DMS114 treated with DMSO at 0.1 percent for 48 hours (cell line): ENCODE measurements around the gene BCCIP.

Experiments used
- DNase-seq: peaks from one replicate; lab custom pipeline; 2025; ENCODE audit not compliant: unreplicated experiment; lab: John Stamatoyannopoulos, UW

The BCCIP gene

DNA sequence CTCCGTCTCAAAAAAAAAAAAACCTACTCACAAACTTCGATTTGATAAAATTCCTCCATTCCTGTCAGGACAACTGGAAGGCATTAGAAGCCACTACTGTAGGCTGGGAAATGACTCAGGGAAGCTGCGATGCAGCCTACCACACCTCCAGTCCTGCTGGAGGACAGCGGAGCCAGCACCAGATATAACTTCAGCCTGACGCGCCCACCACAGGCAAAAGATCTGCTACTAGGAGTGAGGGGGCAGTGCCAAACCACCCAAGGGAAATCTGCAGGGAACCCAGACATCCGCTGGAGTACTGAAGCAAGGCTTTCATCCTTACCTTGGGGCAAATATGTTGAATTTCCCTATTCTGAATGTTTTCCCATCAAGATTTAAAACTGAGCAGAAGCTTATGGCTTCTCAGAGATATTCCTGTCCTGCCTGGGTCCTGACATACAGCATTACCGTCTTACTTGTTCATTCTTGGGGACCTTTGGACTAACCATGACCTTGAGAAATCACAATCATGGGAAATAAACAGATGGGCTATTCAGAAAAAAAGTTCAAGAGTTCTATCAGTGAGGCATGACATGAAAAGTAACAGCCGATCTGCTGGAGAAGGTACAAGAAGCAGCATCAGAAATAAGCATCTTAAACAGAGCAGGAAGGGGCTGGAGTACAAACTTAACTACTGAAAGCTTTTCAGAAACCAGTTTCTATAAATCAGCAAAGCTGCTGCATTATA lies 20.4 kb downstream of the BCCIP start:
- DNase-seq = no peak

DNA sequence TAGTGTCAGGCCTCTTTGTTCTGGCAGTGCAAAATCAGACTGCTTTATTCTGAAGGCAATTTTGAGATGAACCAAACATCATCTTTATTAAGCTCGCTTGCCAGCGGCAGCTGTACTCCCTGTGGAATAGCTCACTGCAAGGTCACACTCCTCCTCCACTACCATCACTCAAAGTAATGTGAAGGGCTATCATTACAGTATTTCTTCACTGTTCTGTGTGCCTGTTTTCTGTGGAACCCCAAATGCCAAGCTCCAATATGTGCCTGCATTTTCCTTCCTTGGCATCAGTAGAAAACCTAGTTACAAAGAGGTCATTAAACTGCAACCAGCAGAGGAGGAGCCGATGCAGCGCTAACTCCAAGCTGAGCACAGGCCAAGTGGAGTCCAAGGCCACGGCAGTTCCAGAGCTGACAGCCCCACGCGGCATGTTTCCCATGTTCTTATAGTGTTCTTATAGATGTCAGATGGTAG lies 21.4 kb downstream of the BCCIP start:
- no peak for DNase-seq

DNA sequence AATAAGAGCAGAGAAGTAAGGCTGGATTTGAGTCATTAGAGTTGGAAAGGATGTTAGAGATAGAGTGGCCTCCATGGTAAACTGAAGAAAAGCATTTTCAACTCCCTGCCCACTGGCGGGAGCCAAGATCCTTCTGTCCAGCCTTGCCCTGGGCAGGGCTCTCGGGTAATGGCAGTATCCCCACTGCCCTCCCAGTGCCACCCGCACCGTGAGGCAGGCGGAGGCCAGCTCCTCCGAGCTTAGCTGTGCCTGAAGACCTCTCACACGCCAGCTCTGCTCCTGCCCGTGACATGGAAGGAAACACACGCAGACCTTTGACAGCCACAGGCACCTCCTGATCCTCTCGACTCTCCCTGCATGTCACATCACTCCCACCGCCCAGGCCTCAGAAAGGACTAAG lies 22.3 kb downstream of the BCCIP start:
- no peak for DNase-seq

DNA sequence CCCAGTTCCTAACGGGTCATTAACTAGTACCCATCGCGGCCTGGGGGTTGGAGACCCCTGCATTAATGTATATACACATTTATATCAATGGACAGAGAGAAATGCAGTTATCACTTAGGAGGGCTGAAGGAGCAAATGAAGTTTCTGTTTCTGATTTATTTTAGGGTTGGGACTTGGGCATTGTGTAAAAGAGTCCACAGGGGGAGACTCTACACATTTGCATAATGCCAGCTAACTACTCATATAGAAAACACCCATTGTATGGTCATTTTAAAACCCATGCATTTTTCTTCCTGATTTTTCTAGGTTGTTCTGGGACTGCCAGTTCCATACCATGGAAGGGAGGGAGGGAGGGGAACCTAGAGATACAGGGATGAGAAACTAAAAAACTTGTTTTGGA lies 23.5 kb downstream of the BCCIP start:
- no peak for DNase-seq

DNA sequence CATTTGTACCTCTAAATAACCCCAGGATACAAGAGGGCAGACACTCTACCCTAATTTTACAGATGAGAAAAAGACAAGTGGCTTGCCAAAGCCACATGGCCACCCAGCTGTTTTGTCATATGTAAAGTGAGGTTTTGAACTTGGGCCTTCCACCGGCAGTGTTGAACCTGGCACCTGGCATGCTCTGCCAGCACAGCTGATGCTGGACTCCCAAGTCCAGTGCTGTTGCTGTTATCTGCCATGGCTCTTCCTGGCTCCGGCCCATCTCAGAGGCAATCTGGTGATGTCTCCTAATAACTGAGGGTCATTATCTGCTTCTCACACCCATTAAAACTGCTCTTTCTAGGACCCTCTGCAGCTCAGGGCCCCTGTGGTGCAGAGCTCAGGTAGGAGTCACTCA lies 25.0 kb downstream of the BCCIP start:
- no peak for DNase-seq

DNA sequence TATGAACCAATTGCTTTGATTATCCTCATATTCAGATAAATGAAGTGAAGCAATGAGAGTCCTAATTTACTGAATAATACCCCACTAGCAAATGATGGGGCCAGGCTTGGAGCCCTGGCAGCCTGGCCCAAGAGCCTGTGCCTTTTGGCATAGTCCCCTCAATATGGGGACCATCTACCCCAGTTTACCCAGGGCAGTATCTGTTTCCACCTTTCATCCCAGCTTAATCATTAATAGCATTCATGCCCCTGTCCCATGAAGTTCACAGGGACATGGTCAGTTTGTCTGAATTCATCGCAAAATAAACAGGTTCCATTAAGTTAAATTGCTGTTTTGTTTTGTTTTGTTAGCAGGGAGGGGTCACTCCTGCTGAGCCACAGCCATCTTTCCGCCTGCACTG lies 25.5 kb downstream of the BCCIP start:
- DNase-seq = no peak

DNA sequence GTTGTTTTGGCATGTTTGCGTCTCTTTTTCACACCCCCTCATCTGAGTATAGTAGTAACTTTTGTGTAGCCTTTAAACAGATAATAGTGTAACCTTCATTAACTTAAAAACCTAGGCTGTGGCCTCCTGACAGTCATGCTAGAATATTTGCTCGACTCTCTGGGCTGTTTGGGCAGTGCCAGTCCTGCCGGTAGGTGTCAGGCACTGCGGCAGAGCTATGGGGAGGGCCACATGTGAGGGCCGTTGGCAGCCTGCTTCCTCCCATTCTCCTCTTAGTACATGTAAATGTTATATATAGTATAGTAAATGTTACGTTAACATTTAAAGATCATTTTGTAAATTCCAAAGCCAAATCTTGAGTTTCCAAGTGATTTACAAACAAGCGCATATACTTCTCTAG lies 26.1 kb downstream of the BCCIP start:
- DNase-seq = no peak

DNA sequence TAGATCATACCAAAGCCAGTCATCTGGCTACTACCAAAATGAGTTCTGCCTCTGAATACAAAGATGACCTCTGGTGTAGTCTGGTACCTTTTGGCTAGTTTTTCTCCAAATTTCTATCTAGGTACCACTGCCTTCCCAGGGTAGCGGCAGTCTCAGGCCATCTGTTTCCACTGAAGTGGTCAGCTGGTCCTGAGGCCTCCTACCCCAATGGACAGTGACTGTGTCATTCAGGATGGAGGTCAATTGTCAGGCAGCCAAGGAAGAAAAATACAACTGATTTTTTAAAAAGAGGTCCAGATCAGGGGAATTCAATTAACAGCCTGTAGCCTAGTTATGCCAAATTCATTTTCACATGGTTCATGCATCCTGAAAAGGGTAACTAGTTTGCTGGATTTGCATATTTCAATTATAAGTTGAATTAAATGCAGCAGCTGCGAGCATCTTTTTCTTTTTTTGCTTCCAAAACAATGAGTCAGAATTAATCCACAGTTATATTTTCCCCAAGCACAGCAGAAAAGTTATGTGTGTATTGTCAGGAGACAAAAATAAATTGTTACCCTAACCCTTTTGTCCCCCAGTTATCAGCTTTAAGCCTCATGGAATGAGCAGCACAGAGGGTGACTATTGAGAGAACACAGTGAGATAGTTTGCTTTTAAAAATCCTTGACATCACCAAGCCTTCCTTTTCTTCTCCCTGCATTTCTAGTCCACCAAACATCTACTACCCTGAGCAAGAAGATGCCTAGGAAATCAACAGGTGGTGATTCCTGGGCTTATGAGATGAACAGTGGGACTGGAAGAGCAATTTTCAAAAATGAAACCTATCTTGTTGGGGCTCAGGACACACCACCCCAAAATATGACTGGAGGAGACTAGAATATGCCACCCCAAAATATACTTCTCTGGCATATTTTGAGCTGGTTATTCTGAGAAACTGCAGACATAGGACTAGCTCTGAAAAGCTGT lies 27.7 kb downstream of the BCCIP start:
- no peak for DNase-seq

DNA sequence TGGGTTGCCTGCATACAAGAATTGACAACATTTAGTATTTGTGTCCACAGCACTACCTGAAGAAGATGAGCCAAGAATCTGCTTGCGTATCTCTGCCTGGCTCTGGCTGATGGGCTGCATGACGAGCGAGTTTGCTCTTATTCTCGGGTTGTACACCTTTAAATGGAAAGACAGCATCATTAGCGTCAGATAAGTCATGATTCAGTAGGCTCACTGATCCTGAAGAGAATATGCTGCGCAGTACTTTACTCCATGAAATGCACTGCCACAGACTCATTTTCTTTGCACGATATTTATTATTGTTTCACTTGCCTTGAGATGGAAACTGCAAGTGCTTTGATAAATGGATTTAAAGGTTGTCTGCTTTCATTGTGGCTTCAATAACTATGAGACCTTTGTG lies 29.1 kb downstream of the BCCIP start:
- no peak for DNase-seq

DNA sequence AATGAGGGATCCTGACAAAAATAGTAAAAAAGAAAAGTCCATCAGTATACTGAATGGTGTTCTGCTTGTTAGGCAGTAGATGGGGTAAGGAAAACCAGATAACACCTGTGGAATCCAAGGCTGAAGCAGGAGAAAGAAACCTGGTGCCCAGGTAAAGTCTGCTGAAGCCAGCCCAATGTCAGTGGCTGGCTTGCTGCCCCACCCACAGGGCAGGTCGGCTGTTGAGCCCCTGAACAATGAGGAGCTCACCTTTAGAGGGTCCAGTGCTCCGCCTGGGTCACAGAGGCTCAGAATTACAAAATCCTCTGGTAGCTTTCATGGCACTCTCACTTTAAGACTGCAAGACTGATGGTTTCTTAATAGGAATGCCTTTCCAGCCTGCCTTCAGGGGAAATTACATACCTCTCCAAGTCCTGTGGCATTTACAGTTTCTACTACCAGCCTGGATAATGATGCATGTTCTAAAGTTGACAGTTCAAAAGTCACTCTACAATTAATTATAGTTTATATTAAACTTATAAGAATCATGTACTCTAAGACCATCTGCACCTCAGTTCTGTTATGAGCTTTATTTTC lies 33.9 kb downstream of the BCCIP start:
- DNase-seq = no peak

DNA sequence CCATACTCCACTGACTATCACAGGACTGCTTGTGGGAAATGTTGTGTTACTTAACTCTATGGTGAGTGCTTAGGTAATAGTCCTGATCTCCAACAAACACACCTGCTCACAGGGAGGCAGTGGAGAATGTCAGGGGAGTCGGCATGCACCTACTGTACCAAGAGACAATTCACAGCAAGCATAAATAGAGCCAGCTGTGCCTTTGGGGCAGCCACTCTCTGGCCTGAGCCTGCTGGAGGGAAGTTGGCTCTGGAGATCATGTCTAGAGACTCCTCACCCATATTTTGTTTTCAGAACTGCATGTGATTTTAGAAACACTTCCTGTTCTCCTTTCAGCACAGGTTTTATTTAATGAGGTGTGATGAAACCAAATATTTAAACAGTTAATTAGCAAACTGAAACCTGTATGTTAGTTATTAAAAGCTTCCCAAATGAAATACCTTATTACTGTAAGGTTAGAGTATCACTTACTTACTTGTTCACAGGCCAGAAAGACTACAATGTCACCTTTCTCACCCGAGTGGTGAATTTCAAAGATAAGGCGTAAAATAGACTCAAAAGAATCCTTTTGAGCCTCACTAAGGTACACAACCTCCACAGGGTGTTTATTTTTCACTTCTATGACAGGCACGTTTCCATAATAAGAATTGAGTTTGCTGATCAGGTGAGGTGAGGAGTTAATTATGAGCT lies 35.9 kb downstream of the BCCIP start:
- no peak for DNase-seq

DNA sequence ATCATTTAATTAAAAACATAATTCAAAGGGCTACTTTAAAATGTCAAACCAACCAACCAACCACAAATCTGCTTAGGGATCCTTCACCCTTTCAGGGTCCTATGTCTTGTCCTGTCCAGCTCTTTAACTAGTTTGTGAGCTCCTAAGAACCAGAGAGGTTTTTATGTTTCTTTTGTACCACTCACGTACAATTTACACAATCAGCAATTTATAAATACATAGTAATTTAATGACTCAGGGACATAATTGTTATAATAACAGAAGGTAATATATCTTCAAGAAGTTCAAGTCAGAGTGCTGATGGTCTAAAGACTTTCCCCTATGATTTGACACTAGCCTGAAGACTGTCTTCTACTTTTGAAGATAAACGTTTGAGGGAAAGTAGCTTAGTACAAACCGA lies 41.8 kb downstream of the BCCIP start:
- no peak for DNase-seq

DNA sequence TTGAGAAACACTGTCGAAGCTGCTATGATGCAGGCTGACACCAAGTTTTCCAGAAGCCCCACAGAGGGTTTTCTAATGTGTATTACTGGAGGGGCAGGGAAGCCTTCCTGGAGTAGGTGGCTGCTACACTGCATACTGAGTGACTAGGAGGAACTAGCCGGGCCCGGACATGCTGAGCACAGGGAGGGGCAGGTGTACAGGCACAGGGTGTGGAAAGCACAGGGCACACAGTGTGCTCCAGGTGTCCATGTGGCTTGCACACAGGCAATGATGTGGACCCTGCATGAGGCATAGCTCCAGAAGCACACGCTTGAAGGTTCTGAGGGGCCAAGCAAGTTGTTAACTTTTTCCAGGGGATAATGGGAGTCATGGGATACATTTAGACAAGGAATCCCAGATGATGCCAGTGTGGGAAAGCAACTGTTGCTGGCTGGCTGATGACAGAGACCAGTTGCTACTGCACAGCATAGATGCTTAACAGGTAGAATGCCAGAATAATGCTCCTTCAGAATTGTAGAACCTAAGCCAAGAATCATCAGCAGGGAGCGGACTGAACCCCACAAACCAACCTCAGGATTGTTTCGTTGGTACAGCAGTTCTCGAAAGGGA lies 43.2 kb downstream of the BCCIP start:
- no peak for DNase-seq

DNA sequence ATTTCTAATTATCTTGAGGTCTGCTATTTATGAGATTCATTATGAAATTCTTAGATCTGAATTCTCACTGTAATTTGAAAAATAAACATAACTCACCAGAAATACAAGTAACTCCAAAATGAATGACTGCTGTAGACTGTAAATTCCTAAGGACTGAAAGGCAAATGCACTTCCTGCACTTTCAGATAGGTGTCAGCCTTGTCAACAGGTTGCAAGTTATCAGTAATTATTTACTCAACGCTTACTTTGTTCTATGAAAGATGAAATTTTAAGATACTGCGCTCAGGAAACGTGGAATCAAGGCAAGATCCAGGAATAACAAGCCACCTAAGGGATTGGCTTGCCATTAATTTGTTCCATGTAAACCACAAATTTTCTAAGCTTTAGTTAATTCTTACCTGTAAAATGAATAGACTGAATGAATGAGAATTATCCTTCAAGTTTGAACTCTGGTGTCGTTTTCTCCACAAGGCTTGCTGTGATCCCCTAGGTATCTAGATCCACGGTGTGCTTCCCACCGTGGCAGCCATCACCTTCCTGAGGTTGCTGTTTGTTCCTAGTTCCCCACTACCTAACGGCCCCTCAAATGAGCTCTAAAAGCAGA lies 45.1 kb downstream of the BCCIP start:
- DNase-seq = peak; percentile 33

DNA sequence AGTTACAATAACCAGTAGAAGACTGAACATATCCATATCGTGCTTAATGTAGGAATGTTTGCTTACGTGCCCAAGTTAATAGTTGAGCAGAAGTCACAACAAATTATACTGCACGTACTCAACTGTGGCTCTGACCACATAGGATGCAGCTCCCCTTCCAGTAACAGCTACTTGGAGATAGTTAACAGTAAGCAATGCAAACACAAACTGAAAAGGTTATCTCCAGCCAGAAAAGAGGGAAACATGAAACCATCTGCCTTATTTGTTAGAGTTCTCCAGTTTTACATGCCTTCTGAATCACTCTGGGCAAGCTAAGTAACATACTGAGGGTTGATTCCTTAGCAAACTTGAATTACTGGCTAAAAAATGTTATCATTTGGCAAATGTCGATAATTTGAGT lies 48.0 kb downstream of the BCCIP start:
- no peak for DNase-seq

DNA sequence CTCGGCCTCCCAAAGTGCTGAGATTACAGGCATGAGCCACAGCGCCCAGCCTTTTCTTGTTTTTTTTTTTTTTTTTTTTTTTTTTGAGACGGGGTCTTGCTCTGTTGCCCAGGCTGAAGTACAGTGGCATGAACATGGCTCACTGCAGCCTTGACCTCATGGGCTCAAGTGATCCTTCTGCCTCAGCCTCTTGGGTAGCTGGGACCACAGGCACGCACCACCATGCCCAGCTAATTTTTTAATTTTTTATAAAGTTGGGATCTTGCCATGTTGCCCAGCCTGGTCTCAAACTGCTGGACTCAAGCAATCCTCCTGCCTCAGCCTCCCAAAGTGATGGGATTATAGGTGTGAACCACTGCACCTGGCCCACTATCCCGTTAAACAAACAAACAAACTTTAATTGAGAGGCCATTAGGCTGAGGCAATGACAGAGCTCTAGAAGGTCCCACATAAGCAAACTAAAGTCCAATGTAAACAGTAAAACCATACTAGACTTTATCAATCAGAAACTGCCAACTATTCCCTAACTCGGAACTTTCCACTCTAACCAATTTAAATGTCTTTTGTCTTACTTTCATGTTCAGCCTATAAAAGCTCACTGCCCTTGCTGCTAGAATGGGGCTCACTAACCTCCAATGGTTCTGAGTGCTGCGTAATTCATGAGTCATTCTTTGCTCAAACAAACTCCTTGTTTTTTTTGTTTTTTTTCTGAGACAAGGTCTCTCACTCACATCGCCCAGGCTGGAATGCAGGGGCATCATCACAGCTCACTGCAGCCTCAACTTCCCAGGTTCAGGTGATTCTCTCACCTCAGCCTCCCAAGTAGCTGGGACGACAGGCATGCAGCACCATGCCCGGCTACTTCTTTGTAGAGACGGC lies 55.9 kb downstream of the BCCIP start:
- DNase-seq = no peak

DNA sequence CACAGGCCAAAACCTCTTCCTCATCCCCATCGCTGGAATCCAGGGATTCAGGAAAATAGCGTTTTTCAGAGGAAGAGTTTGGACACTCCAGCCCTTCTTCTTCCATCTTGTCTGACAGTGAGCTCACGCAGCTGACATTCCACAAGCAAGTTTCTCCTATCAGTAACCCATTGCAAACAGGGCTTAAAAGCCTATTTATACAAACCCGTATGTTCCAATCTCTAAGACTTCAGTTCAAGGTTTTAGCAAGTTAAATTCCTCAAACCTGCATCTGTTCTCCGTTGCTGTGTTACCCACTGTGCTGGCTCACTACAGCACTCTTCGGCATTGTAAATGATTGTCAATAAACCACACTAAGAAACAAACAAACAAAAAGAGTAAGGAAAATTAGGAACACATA lies 57.4 kb downstream of the BCCIP start:
- DNase-seq = no peak

DNA sequence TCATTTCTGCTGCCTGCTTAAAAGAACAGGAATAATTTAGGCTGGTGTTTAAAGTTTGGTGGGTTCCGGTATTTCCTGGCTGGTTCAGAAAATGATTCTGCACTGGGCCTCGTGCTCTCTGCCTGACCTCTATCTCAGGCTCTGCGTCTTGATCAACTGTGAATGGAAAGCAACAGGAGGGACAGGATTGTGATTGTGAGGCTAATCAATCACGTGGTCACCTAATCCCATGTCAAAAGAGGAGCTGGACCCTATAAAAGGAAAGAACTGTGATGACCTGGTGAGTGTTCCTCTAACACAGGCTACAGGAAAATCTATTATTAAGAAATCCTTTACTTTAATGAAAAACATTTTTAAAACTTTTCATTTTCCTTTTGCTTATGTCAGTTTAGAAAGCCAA lies 57.8 kb downstream of the BCCIP start, which contains the start of gene DHX32:
DHX32 (minus strand) TSS at position 101 of the 400 bp plus-strand sequence. CDS start 468 bp downstream, outside the sequence.
- no peak for DNase-seq

DNA sequence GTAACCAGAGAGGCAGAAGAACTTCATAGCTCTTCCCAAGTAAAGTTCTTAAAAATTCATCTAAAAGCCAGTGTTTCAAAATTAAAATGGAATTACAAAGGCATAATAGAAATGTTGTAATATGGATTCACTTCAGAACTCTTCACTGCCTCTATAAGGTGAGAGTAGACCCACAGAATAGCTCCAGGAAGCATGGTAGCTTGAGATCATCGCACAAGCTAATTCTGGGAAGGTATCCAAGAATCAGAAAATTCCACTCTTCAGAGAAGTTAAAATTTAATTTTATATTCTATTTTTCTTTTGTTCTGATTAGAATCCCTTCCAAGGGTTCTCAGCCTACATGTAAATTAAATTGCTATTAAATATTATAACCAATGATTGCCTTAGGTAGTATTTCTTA lies 59.2 kb downstream of the BCCIP start:
- DNase-seq = no peak
